IMR-90 (cell line): ENCODE results near the gene MIER2.

Experiments used
- CTCF ChIP-seq: conservative IDR thresholded peaks from 2 replicates; pipeline ENCODE4 v1.5.1; 2012; ENCODE audit warnings: mild to moderate bottlenecking, low read depth, low read length, improper control_type of control experiment
- FOS ChIP-seq: fragments of 150-350 bp; IDR thresholded peaks from 2 replicates; pipeline ENCODE4 v1.6.1; 2016; ENCODE audit warnings: low read depth, low read length
- POLR2A ChIP-seq: IDR thresholded peaks from 2 replicates; pipeline ENCODE4 v1.6.1; 2012; ENCODE audit warnings: mild to moderate bottlenecking, low read depth, low read length
- RFX5 ChIP-seq: IDR thresholded peaks from 2 replicates; pipeline ENCODE4 v1.8.0; 2012; ENCODE audit warnings: low read depth, mild to moderate bottlenecking, low read length, moderate library complexity
- SMC3 ChIP-seq: fragments of 150-350 bp; IDR thresholded peaks from 2 replicates; pipeline ENCODE4 v1.6.1; 2016; ENCODE audit warnings: low read depth, mild to moderate bottlenecking, antibody characterized with exemption, low read length, moderate library complexity
- USF2 ChIP-seq: fragments of 150-350 bp; IDR thresholded peaks from 2 replicates; pipeline ENCODE4 v1.6.1; 2017; ENCODE audit warnings: mild to moderate bottlenecking, antibody characterized with exemption, low read length, low read depth

GRCh38 chr19:369876-370275 is 25.3 kb upstream of the MIER2 start:
- TF ChIP-seq POLR2A (no peak), CTCF (no peak), SMC3 (no peak), USF2 (no peak), RFX5 (no peak), FOS (no peak)
